Peyer's patch (tissue), 4 donors: ENCODE results near the gene ZNF223. TPM values are rescaled to one million over a fixed set of nuclear protein-coding genes. Genes with fewer than 3 reads are reported as not detected.

Experiments
- DNase-seq, 3 donors: peaks; one replicate each; pipeline ENCODE4 v3.0.0-alpha.2; 2017 to 2019
- H3K27ac ChIP-seq, 4 donors: fragments of 200-600 bp; sonication (generic); one replicate each; pipeline ENCODE4 v1.5.1; 2016 to 2019
- H3K27me3 ChIP-seq, 2 donors: fragments of 200-600 bp; sonication (generic); one replicate each; pipeline ENCODE4 v1.5.1; 2019
- H3K36me3 ChIP-seq, 3 donors: fragments of 200-600 bp; sonication (generic); one replicate each; pipeline ENCODE4 v1.5.1; 2016 to 2019
- H3K4me1 ChIP-seq, 4 donors: fragments of 200-600 bp; sonication (generic); one replicate each; pipeline ENCODE4 v1.5.1; 2016 to 2019
- H3K4me3 ChIP-seq, 4 donors: fragments of 200-600 bp; sonication (generic); 1 replicate in 3 of 4; 2 replicates in 1 of 4; pipeline ENCODE4 v1.5.1; 2016 to 2019; ENCODE audit warnings: mild to moderate bottlenecking in 1 of 4
- H3K9me3 ChIP-seq, 4 donors: fragments of 200-600 bp; sonication (generic); one replicate each; pipeline ENCODE4 v1.5.1; 2016 to 2019; ENCODE audit warnings: mild to moderate bottlenecking in 1 of 4
- POLR2A ChIP-seq, 2 donors: fragments of 450-650 bp; IDR thresholded peaks; one replicate each; pipeline ENCODE4 v1.5.1; 2017; ENCODE audit warnings: antibody characterized with exemption in 2 of 2, mild to moderate bottlenecking in 2 of 2, moderate library complexity in 2 of 2
- small RNA-seq, 2 donors: library from RNA; depleted of rRNA; stranded (forward); fragments of <200 nt; gene quantifications; one replicate each; pipeline ENCODE3, GENCODE V24; 2016
- total RNA-seq, 4 donors: library from RNA; depleted of rRNA; stranded (reverse); fragments of >200 nt; gene quantifications; one replicate each; pipeline ENCODE4 v1.1.0, GENCODE V29; 2016
- TF ChIP-seq, protein P1 (sequence below), 6 experiments: fragments of 450-650 bp in 4 of 6; fragments of 200-600 bp in 2 of 6; sonication (generic) in 1 of 6; IDR thresholded peaks; one replicate each; pipeline ENCODE4 v1.5.1; 2017 to 2019; ENCODE audit warnings: antibody characterized with exemption in 6 of 6, mild to moderate bottlenecking in 3 of 6, moderate library complexity in 1 of 6

ZNF223 gene
- total RNA-seq, 4 donors from 2014 or later = 5.8 to 23.0 (median 8.1) TPM

DNA sequence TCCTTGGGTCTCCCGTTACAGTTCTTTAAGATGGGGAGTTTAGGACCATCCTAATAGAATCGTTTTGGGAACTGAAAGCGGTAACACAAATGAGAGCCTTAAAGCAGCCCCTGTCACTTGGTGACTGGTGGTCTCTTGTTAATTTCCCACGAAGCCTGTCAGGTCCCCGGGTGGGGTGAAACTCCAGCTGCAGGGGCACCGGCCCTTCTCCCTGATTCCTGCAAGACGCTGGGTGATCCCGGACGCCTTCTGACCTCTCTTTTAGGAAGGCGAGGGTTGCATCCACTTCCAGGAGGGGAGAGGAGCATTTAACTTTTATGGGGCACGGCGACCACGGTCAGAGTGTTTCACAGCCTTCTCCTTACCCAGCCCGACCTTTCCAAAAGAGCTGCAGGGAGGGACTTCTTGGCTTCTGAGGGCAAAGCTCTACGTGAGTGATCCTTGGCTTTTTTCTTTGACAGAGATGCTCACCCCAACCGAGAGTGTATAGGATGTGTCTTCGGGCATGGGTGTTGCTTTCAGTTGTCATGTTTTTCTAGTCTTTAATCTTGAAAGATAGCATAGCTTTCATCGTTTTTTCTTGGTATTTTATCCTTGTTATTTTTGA lies 62.1 kb downstream of the ZNF223 start:
- peaks cover 0 to 9% (median 3%) of the 10 kb centered on the region in 4 donors for H3K9me3 ChIP-seq
- no peak for DNase-seq
- no peaks in the 10 kb centered on the region for H3K27me3 ChIP-seq
- H3K36me3 ChIP-seq = peaks cover 0 to 26% (median 0%) of the 10 kb centered on the region in 3 donors
- peak overlapping the region; percentile 44 to 77 (median 63) for H3K4me3 ChIP-seq
- H3K4me1 ChIP-seq = peaks cover 0 to 19% (median 0%) of the 10 kb centered on the region in 4 donors
- TF ChIP-seq, protein P1, sequence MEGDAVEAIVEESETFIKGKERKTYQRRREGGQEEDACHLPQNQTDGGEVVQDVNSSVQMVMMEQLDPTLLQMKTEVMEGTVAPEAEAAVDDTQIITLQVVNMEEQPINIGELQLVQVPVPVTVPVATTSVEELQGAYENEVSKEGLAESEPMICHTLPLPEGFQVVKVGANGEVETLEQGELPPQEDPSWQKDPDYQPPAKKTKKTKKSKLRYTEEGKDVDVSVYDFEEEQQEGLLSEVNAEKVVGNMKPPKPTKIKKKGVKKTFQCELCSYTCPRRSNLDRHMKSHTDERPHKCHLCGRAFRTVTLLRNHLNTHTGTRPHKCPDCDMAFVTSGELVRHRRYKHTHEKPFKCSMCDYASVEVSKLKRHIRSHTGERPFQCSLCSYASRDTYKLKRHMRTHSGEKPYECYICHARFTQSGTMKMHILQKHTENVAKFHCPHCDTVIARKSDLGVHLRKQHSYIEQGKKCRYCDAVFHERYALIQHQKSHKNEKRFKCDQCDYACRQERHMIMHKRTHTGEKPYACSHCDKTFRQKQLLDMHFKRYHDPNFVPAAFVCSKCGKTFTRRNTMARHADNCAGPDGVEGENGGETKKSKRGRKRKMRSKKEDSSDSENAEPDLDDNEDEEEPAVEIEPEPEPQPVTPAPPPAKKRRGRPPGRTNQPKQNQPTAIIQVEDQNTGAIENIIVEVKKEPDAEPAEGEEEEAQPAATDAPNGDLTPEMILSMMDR (IDR thresholded peaks at IDR 0.05) = no peak
- no peak for TF ChIP-seq POLR2A (IDR thresholded peaks at IDR 0.05)
- peak overlapping the region; percentile 3 to 72 (median 61) for H3K27ac ChIP-seq

Small RNA genes within 50 kb of the gene (small RNA-seq; reads per million reads assigned to genes)
- 0 reads per million in 2 donors for gene RNU6-902P

Other genes with a start within 250 kb of the ZNF223 start
- 1 to 10 TPM in 1 of 4 donors, under 1 TPM in 1, not detected in 2; 0.27 to 1.7 TPM for gene LYPD5, start 249.6 kb upstream of the ZNF223 start, total RNA-seq
- gene ZNF283, start 224.7 kb upstream of the ZNF223 start, total RNA-seq = 10 to 100 TPM in 2 of 4 donors, 1 to 10 TPM in 2; 5.4 to 22.1 (median 11.8) TPM
- gene ZNF404, start 168.1 kb upstream of the ZNF223 start, total RNA-seq = 1 to 10 TPM in 2 of 4 donors, under 1 TPM in 1, not detected in 1; 0.66 to 2.8 (median 1.2) TPM
- 10 to 100 TPM in 3 of 4 donors, 1 to 10 TPM in 1; 6.9 to 18.2 (median 14.9) TPM for gene ZNF45, start 116.8 kb upstream of the ZNF223 start, total RNA-seq
- 1 to 10 TPM; 3.2 to 5.9 (median 5.0) TPM for gene ZNF221, start 100.8 kb upstream of the ZNF223 start, total RNA-seq
- 10 to 100 TPM in 1 of 4 donors, 1 to 10 TPM in 3; 2.5 to 10.9 (median 6.2) TPM for gene ZNF155, start 67.8 kb upstream of the ZNF223 start, total RNA-seq
- gene ZNF230, start 49.1 kb upstream of the ZNF223 start, total RNA-seq = 10 to 100 TPM in 1 of 4 donors, 1 to 10 TPM in 3; 3.3 to 11.2 (median 4.0) TPM
- 10 to 100 TPM in 1 of 4 donors, 1 to 10 TPM in 2, not detected in 1; 3.0 to 10.7 (median 3.5) TPM for gene ZNF222, start 26.7 kb upstream of the ZNF223 start, total RNA-seq
- gene ZNF284, start 20.1 kb downstream of the ZNF223 start, total RNA-seq = 1 to 10 TPM; 1.6 to 2.9 (median 2.6) TPM
- 10 to 100 TPM; 29.8 to 60.5 (median 48.5) TPM for gene ZNF224, start 42.3 kb downstream of the ZNF223 start, total RNA-seq
- gene ZNF225, start 61.4 kb downstream of the ZNF223 start, total RNA-seq = 10 to 100 TPM in 1 of 4 donors, 1 to 10 TPM in 3; 3.3 to 14.0 (median 5.1) TPM
- gene ZNF234, start 89.5 kb downstream of the ZNF223 start, total RNA-seq = 10 to 100 TPM in 2 of 4 donors, 1 to 10 TPM in 2; 4.2 to 14.9 (median 10.3) TPM
- gene ZNF226, start 113.1 kb downstream of the ZNF223 start, total RNA-seq = 10 to 100 TPM; 21.3 to 25.6 (median 23.2) TPM
- gene ZNF227, start 160.5 kb downstream of the ZNF223 start, total RNA-seq = 10 to 100 TPM in 3 of 4 donors, 1 to 10 TPM in 1; 9.9 to 18.2 (median 14.2) TPM
- 1 to 10 TPM; 1.2 to 2.5 (median 1.6) TPM for gene ZNF233, start 207.8 kb downstream of the ZNF223 start, total RNA-seq